Liver (tissue), 3 donors: ENCODE measurements around the gene SLC25A28.

ENCODE experiments used
- ATF3 ChIP-seq: IDR thresholded peaks from 2 replicates; pipeline ENCODE4 v1.6.1; 2016; ENCODE audit warnings: antibody characterized with exemption
- CTCF ChIP-seq: fragments of 150-350 bp; IDR thresholded peaks from 2 replicates; pipeline ENCODE4 v1.5.1; 2017; ENCODE audit warnings: improper control_type of control experiment, low read depth, low read length; ENCODE audit not compliant: missing input control
- EGR1 ChIP-seq, 2 donors: IDR thresholded peaks; 2 replicates each; pipeline ENCODE4 v1.6.1; 2016 to 2018; ENCODE audit warnings: antibody characterized with exemption in 2 of 2, low read depth in 2 of 2
- FOXA2 ChIP-seq: IDR thresholded peaks from 2 replicates; pipeline ENCODE4 v1.6.1; 2016; ENCODE audit warnings: antibody characterized with exemption
- HNF4A ChIP-seq, 2 donors: conservative IDR thresholded peaks; 2 replicates each; pipeline ENCODE4 v1.6.1; 2016; ENCODE audit warnings: antibody characterized with exemption in 2 of 2, mild to moderate bottlenecking in 2 of 2
- JUND ChIP-seq, 2 donors: IDR thresholded peaks; 2 replicates each; pipeline ENCODE4 v1.6.1; 2016; ENCODE audit warnings: antibody characterized with exemption in 2 of 2
- MAX ChIP-seq: IDR thresholded peaks from 2 replicates; pipeline ENCODE4 v1.6.1; 2016; ENCODE audit warnings: antibody characterized with exemption
- REST ChIP-seq: IDR thresholded peaks from 2 replicates; pipeline ENCODE4 v1.6.1; 2016; ENCODE audit warnings: antibody characterized with exemption, mild to moderate bottlenecking
- RXRA ChIP-seq, 2 donors: IDR thresholded peaks; 2 replicates each; pipeline ENCODE4 v1.6.1; 2017 to 2018; ENCODE audit warnings: antibody characterized with exemption in 2 of 2, mild to moderate bottlenecking in 1 of 2
- TAF1 ChIP-seq: conservative IDR thresholded peaks from 2 replicates; pipeline ENCODE4 v1.6.1; 2016; ENCODE audit warnings: antibody characterized with exemption, mild to moderate bottlenecking
- YY1 ChIP-seq: IDR thresholded peaks from 2 replicates; pipeline ENCODE4 v1.6.1; 2016; ENCODE audit warnings: antibody characterized with exemption, mild to moderate bottlenecking
- ZBTB33 ChIP-seq: IDR thresholded peaks from 2 replicates; pipeline ENCODE4 v1.6.1; 2016; ENCODE audit warnings: antibody characterized with exemption
- donor health status: healthy.
- donor health status: healthy.

- TF ChIP-seq ZBTB33, result no peak
- TF ChIP-seq CTCF, result no peak
- no peak for TF ChIP-seq RXRA (IDR thresholded peaks at IDR 0.05)
- no peak for TF ChIP-seq EGR1 (IDR thresholded peaks at IDR 0.05; ENCODE audit: low read depth in 2 of 2)
- TF ChIP-seq HNF4A (conservative IDR thresholded peaks at IDR 0.05), result no peak
- no peak for TF ChIP-seq MAX
- TF ChIP-seq TAF1, result no peak
- no peak for TF ChIP-seq YY1
- no peak for TF ChIP-seq FOXA2
- no peak for TF ChIP-seq JUND (IDR thresholded peaks at IDR 0.05)
- no peak for TF ChIP-seq REST
- TF ChIP-seq ATF3, result no peak
Measured at GRCh38 chr10:99609186-99609585, 11.1 kb downstream of the SLC25A28 start.
